IMR-90 (cell line): ENCODE results near the gene GATA3. TPM values are rescaled to one million over a fixed set of nuclear protein-coding genes. Genes with fewer than 3 reads are reported as not detected.

ENCODE experiments used
- ATAC-seq: fragments of 200-7000 bp; cut with Tn5 transposase; 2 replicates; pipeline ENCODE4 v1.9.1; 2020; ENCODE audit warnings: low read depth, mild to moderate bottlenecking, moderate library complexity
- BruUV-seq: library from RNA; stranded (reverse); fragments of 400-500 nt; replicated peaks from 2 replicates; lab custom pipeline; 2021; lab: Mats Ljungman, UMichigan
- CTCF ChIA-PET: fragments of 300-600 bp; formaldehyde crosslinking; extraction: SDS; loops from one replicate; lab custom pipeline; 2021; ENCODE audit warnings: antibody characterized with exemption; lab: Yijun Ruan, JAX
- POLR2A ChIA-PET: fragments of 300-600 bp; sonication (Branson Sonifier 250); formaldehyde crosslinking; loops from one replicate; lab custom pipeline; 2022; ENCODE audit warnings: antibody characterized with exemption; ENCODE audit not compliant: unreplicated experiment; lab: Charles Lee
- DNase-seq: peaks from one replicate; pipeline ENCODE4 v3.0.0; 2013
- H2AFZ ChIP-seq: replicated peaks from 2 replicates; pipeline ENCODE3; 2013; ENCODE audit warnings: low read length, mild to moderate bottlenecking; ENCODE audit not compliant: poor library complexity
- H2AK5ac ChIP-seq: 2 replicates; pipeline ENCODE4 v1.6.1; 2013; ENCODE audit warnings: low read depth, low read length, inconsistent platforms
- H2AK9ac ChIP-seq: replicated peaks from 2 replicates; pipeline ENCODE3; 2013; ENCODE audit warnings: mild to moderate bottlenecking, low read depth, low read length, moderate library complexity; ENCODE audit not compliant: poor library complexity
- H2BK120ac ChIP-seq: 2 replicates; pipeline ENCODE4 v1.6.1; 2013; ENCODE audit warnings: low read depth, low read length, inconsistent platforms
- H2BK15ac ChIP-seq: 3 replicates; pipeline ENCODE4 v1.6.1; 2013; ENCODE audit warnings: low read depth, low read length, inconsistent platforms
- H2BK20ac ChIP-seq: 2 replicates; pipeline ENCODE4 v1.6.1; 2013; ENCODE audit warnings: low read depth, mild to moderate bottlenecking, inconsistent platforms, low read length, moderate library complexity
- H2BK5ac ChIP-seq: 2 replicates; pipeline ENCODE4 v1.6.1; 2013; ENCODE audit warnings: mild to moderate bottlenecking, low read depth, low read length, inconsistent platforms; ENCODE audit not compliant: poor library complexity, severe bottlenecking
- H3K14ac ChIP-seq: replicated peaks from 2 replicates; pipeline ENCODE4 v1.6.1; 2013; ENCODE audit warnings: low read depth, low read length, inconsistent platforms
- H3K18ac ChIP-seq: 2 replicates; pipeline ENCODE4 v1.6.1; 2013; ENCODE audit warnings: low read depth, low read length, control low read depth
- H3K23ac ChIP-seq: 2 replicates; pipeline ENCODE4 v1.6.1; 2013; ENCODE audit warnings: low read depth, low read length, inconsistent platforms
- H3K27ac ChIP-seq: 2 replicates; pipeline ENCODE4 v1.5.1; 2013; ENCODE audit warnings: mild to moderate bottlenecking, control low read depth, low read length; ENCODE audit not compliant: insufficient read depth
- H3K27me3 ChIP-seq: 2 replicates; pipeline ENCODE4 v1.6.1; 2013; ENCODE audit warnings: low read length; ENCODE audit not compliant: control insufficient read depth, insufficient read depth
- H3K36me3 ChIP-seq: 2 replicates; pipeline ENCODE4 v1.6.1; 2013; ENCODE audit warnings: low read length, mixed read lengths; ENCODE audit not compliant: control insufficient read depth, insufficient read depth
- H3K4ac ChIP-seq: 2 replicates; pipeline ENCODE4 v1.6.1; 2013; ENCODE audit warnings: low read depth, low read length, inconsistent platforms
- H3K4me1 ChIP-seq: 2 replicates; pipeline ENCODE4 v1.6.1; 2013; ENCODE audit warnings: low read length, mixed read lengths; ENCODE audit not compliant: control insufficient read depth, insufficient read depth
- H3K4me2 ChIP-seq: 2 replicates; pipeline ENCODE4 v1.6.1; 2013; ENCODE audit warnings: low read depth, mild to moderate bottlenecking, control low read depth, low read length, moderate library complexity
- H3K4me3 ChIP-seq: 2 replicates; pipeline ENCODE4 v1.5.1; 2013; ENCODE audit warnings: low read depth, mild to moderate bottlenecking, control low read depth, low read length, moderate library complexity; ENCODE audit not compliant: insufficient read depth
- H3K56ac ChIP-seq: 2 replicates; pipeline ENCODE4 v1.6.1; 2013; ENCODE audit warnings: low read length, inconsistent platforms; ENCODE audit not compliant: insufficient read depth; ENCODE audit errors: extremely low read depth
- H3K79me1 ChIP-seq, 2 experiments: 2 replicates each; pipeline ENCODE4 v1.6.1; 2013; ENCODE audit warnings: low read length in 2 of 2, inconsistent platforms in 1 of 2, low read depth in 1 of 2
- H3K9ac ChIP-seq: 2 replicates; pipeline ENCODE4 v1.6.1; 2013; ENCODE audit warnings: low read depth, low read length, control low read depth
- H3K9me1 ChIP-seq: 2 replicates; pipeline ENCODE4 v1.6.1; 2013; ENCODE audit warnings: low read length, inconsistent platforms; ENCODE audit not compliant: insufficient read depth
- H3K9me3 ChIP-seq: 2 replicates; pipeline ENCODE4 v1.6.1; 2013; ENCODE audit warnings: low read length; ENCODE audit not compliant: control insufficient read depth, insufficient read depth
- H4K20me1 ChIP-seq: 2 replicates; pipeline ENCODE4 v1.6.1; 2013; ENCODE audit warnings: low read length, inconsistent platforms; ENCODE audit not compliant: insufficient read depth
- H4K5ac ChIP-seq: 2 replicates; pipeline ENCODE4 v1.6.1; 2013; ENCODE audit warnings: mild to moderate bottlenecking, low read depth, low read length, control low read depth
- H4K8ac ChIP-seq, 2 experiments: 2 replicates each; pipeline ENCODE4 v1.6.1; 2013; ENCODE audit warnings: low read depth in 2 of 2, low read length in 2 of 2, control low read depth in 1 of 2, inconsistent platforms in 1 of 2
- H4K91ac ChIP-seq: 2 replicates; pipeline ENCODE4 v1.6.1; 2013; ENCODE audit warnings: low read depth, low read length, inconsistent platforms; ENCODE audit not compliant: insufficient read depth
- MAZ ChIP-seq: IDR thresholded peaks from 2 replicates; pipeline ENCODE4 v1.6.1; 2012; ENCODE audit warnings: low read depth, mild to moderate bottlenecking, low read length, improper control_type of control experiment, moderate library complexity, borderline replicate concordance
- NFE2L2 ChIP-seq: fragments of 150-350 bp; IDR thresholded peaks from 2 replicates; pipeline ENCODE4 v1.6.1; 2016; ENCODE audit warnings: low read depth, mild to moderate bottlenecking, low read length
- WGBS, 2 experiments: methylation state at CpG; one replicate each; pipeline versions ENCODE4 v1.1.5 to v1.1.7; 2013; ENCODE audit warnings: missing lambda C conversion rate in 2 of 2; ENCODE audit not compliant: insufficient read length in 1 of 2; ENCODE audit errors: extremely low coverage in 2 of 2; 5-methylcytosine and 5-hydroxymethylcytosine counted together
- dilution Hi-C: fragments of 300-500 bp; cut with HindIII; formaldehyde crosslinking; loops from one replicate; pipeline ENCODE4 v1.14.3; 2018; ENCODE audit warnings: low sequenced_read_pairs; ENCODE audit not compliant: unreplicated experiment
- in situ Hi-C: fragments of 300-500 bp; cut with MboI; formaldehyde crosslinking; loops from 3 replicates; pipeline ENCODE4 v1.14.3; 2019; ENCODE audit warnings: low sequenced_read_pairs, inconsistent platforms, mixed read lengths
- intact Hi-C: fragments of 100-400 bp; cut with micrococcal nuclease; formaldehyde crosslinking; loops from 2 replicates; pipeline ENCODE4 v1.10.0; 2022
- polyA plus RNA-seq, 3 experiments: library from polyadenylated mRNA; depleted of rRNA; stranded (reverse); fragments of >200 nt; gene quantifications; 2 replicates each; pipeline ENCODE4 v1.2.3, GENCODE V29; 2012; ENCODE audit warnings: low replicate concordance in 1 of 3
- total RNA-seq: library from RNA; depleted of rRNA; stranded (reverse); fragments of >200 nt; gene quantifications from 2 replicates; pipeline ENCODE4 v1.2.3, GENCODE V29; 2012
- TF ChIP-seq, protein P1 (sequence below): conservative IDR thresholded peaks from 2 replicates; pipeline ENCODE4 v1.5.1; 2012; ENCODE audit warnings: mild to moderate bottlenecking, low read depth, low read length, improper control_type of control experiment

Gene GATA3
- total and polyA plus RNA-seq, 2 of the 4 experiments (the other 2 are of a cell fraction) = 0.21 TPM; not detected in 1

DNA sequence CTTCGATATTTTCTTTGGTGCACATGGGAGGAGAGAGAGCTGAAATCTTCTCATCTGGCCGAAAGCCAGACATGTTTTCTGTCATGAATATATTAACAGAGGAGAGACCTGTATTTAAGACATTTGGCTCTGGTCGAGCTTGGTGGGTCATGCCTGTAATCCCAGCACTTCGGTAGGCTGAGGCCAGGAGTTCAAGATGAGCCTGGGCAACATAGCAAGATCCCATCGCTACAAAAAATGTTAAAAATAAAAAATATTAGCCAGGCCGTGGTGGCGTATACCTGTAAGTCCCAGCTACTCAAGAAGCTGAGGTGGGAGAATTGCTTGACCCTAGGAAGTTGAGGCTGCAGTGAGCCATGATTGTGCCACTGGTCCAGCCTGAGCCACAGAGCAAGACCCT lies 21.9 kb upstream of the GATA3 start:
- no peak overlapping the region for H4K8ac ChIP-seq
- H3K36me3 ChIP-seq = no peaks in the 10 kb centered on the region
- H3K4ac ChIP-seq = no peak overlapping the region
- BruUV-seq = no TSS peak
- no peak overlapping the region for H3K56ac ChIP-seq
- H4K20me1 ChIP-seq = no peaks in the 10 kb centered on the region
- no peak overlapping the region for H2AFZ ChIP-seq
- H3K79me1 ChIP-seq = no peaks in the 10 kb centered on the region
- H2BK120ac ChIP-seq = no peak overlapping the region
- no peak overlapping the region for H3K18ac ChIP-seq
- H4K5ac ChIP-seq = no peak overlapping the region
- ATAC-seq = no peak
- H2BK15ac ChIP-seq = no peak overlapping the region
- H3K27ac ChIP-seq = no peak overlapping the region
- in situ Hi-C loops (no loop called here), intact Hi-C loops (no loop called here), dilution Hi-C loops (no loop called here)
- H3K4me1 ChIP-seq = no peaks in the 10 kb centered on the region; the same call in 1 of the 2 replicates
- peaks cover 16% of the 10 kb centered on the region for H3K9me3 ChIP-seq
- no peaks in the 10 kb centered on the region for H3K9me1 ChIP-seq
- H2BK20ac ChIP-seq = no peak overlapping the region
- DNase-seq = no peak
- 86% methylated on average over 2 of the region's 7 CpGs; no CpG with 5 or more reads in 1 of the 2 experiments for WGBS, 2 experiments
- no peak overlapping the region for H3K14ac ChIP-seq
- H3K9ac ChIP-seq = no peak overlapping the region
- no peak overlapping the region for H2AK9ac ChIP-seq
- H3K27me3 ChIP-seq = peaks cover 65% of the 10 kb centered on the region
- H4K91ac ChIP-seq = no peak overlapping the region
- no peak overlapping the region for H3K4me2 ChIP-seq
- no peak overlapping the region for H2BK5ac ChIP-seq
- TF ChIP-seq NFE2L2 = no peak
- TF ChIP-seq, protein P1, sequence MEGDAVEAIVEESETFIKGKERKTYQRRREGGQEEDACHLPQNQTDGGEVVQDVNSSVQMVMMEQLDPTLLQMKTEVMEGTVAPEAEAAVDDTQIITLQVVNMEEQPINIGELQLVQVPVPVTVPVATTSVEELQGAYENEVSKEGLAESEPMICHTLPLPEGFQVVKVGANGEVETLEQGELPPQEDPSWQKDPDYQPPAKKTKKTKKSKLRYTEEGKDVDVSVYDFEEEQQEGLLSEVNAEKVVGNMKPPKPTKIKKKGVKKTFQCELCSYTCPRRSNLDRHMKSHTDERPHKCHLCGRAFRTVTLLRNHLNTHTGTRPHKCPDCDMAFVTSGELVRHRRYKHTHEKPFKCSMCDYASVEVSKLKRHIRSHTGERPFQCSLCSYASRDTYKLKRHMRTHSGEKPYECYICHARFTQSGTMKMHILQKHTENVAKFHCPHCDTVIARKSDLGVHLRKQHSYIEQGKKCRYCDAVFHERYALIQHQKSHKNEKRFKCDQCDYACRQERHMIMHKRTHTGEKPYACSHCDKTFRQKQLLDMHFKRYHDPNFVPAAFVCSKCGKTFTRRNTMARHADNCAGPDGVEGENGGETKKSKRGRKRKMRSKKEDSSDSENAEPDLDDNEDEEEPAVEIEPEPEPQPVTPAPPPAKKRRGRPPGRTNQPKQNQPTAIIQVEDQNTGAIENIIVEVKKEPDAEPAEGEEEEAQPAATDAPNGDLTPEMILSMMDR = no peak
- no peak for TF ChIP-seq MAZ
- H3K4me3 ChIP-seq = no peak overlapping the region
- ChIA-PET POLR2A (no interaction called here), CTCF (no interaction called here)
- H2AK5ac ChIP-seq = no peak overlapping the region
- no peak overlapping the region for H3K23ac ChIP-seq
